B cell (primary cell): ENCODE results near the gene CACYBP. TPM values are rescaled to one million over a fixed set of nuclear protein-coding genes. Genes with fewer than 3 reads are reported as not detected.

ENCODE experiments used
- ATAC-seq: fragments of 200-7000 bp; cut with Tn5 transposase; one replicate; pipeline ENCODE4 v1.10.0; 2021; ENCODE audit warnings: low read depth, mild to moderate bottlenecking, moderate number of reproducible peaks, moderate library complexity
- CTCF ChIA-PET: fragments of 350-600 bp; sonication (Branson Sonifier 250); formaldehyde crosslinking; loops from one replicate; lab custom pipeline; 2021; ENCODE audit warnings: antibody characterized with exemption, inconsistent platforms; lab: Charles Lee
- POLR2A ChIA-PET: fragments of 350-600 bp; sonication (Branson Sonifier 250); formaldehyde crosslinking; loops from one replicate; lab custom pipeline; 2021; ENCODE audit warnings: antibody characterized with exemption; lab: Charles Lee
- DNase-seq: peaks from one replicate; pipeline ENCODE4 v3.0.0; 2013
- H2AFZ ChIP-seq: 2 replicates; pipeline ENCODE4 v1.6.1; 2012; ENCODE audit warnings: mild to moderate bottlenecking, low read depth, low read length; ENCODE audit not compliant: insufficient read depth, poor library complexity, severe bottlenecking
- H3K27ac ChIP-seq, 2 donors: 1 replicate in 1 of 2; 2 replicates in 1 of 2; pipeline ENCODE4 v1.5.1; 2012 to 2013; ENCODE audit warnings: low read length in 2 of 2, mild to moderate bottlenecking in 2 of 2, moderate library complexity in 1 of 2
- H3K27me3 ChIP-seq, 4 experiments: fragments of 200-600 bp in 1 of 4; sonication (generic) in 1 of 4; replicated peaks in 1 of 4; 1 replicate in 2 of 4; 2 replicates in 2 of 4; pipeline versions ENCODE4 v1.6.1 to v1.7.0; 2013 to 2016; ENCODE audit warnings: low read length in 3 of 4, mild to moderate bottlenecking in 2 of 4, mixed read lengths in 1 of 4, moderate library complexity in 1 of 4; ENCODE audit not compliant: insufficient read depth in 4 of 4, control insufficient read depth in 3 of 4; ENCODE audit errors: control extremely low read depth in 1 of 4
- H3K36me3 ChIP-seq, 2 experiments: replicated peaks in 1 of 2; 1 replicate in 1 of 2; 2 replicates in 1 of 2; pipeline versions ENCODE4 v1.6.1 to v1.7.1; 2013; ENCODE audit warnings: low read length in 1 of 2; ENCODE audit not compliant: insufficient read depth in 2 of 2, control insufficient read depth in 1 of 2; ENCODE audit errors: control extremely low read depth in 1 of 2, extremely low read depth in 1 of 2
- H3K4me1 ChIP-seq, 2 donors: fragments of 200-600 bp in 1 of 2; sonication (generic) in 1 of 2; 1 replicate in 1 of 2; 2 replicates in 1 of 2; pipeline versions ENCODE4 v1.5.1 to v1.6.1; 2013 to 2017; ENCODE audit warnings: low read length in 2 of 2; ENCODE audit not compliant: control insufficient read depth in 2 of 2, insufficient read depth in 2 of 2
- H3K4me2 ChIP-seq: replicated peaks from 2 replicates; pipeline ENCODE3; 2012; ENCODE audit warnings: mild to moderate bottlenecking, low read depth, low read length; ENCODE audit not compliant: poor library complexity, severe bottlenecking
- H3K4me3 ChIP-seq, 5 experiments: fragments of 200-600 bp in 1 of 5; sonication (generic) in 1 of 5; 1 replicate in 3 of 5; 2 replicates in 2 of 5; pipeline versions ENCODE4 v1.5.1 to v1.7.0; 2011 to 2016; ENCODE audit warnings: low read length in 4 of 5, mild to moderate bottlenecking in 4 of 5, low read depth in 2 of 5, control low read depth in 1 of 5, moderate library complexity in 1 of 5; ENCODE audit not compliant: insufficient read depth in 1 of 5; ENCODE audit errors: control extremely low read depth in 1 of 5, extremely low read depth in 1 of 5
- H3K79me2 ChIP-seq: fragments of 200-600 bp; sonication (generic); one replicate; pipeline ENCODE4 v1.6.0; 2016; ENCODE audit warnings: low read length; ENCODE audit not compliant: control insufficient read depth, insufficient read depth
- H3K9ac ChIP-seq: fragments of 200-600 bp; sonication (generic); 2 replicates; pipeline ENCODE4 v1.6.1; 2017; ENCODE audit warnings: mild to moderate bottlenecking, low read length, moderate library complexity
- H3K9me3 ChIP-seq, 3 donors: one replicate each; pipeline versions ENCODE4 v1.6.1 to v1.7.1; 2013; ENCODE audit warnings: low read length in 2 of 3; ENCODE audit not compliant: control insufficient read depth in 2 of 3, insufficient read depth in 1 of 3; ENCODE audit errors: control extremely low read depth in 1 of 3
- H4K20me1 ChIP-seq: 2 replicates; pipeline ENCODE4 v1.6.0; 2012; ENCODE audit warnings: mild to moderate bottlenecking, low read length; ENCODE audit not compliant: insufficient read depth, control insufficient read depth, poor library complexity, severe bottlenecking
- H3K27ac Mint-ChIP-seq: one replicate; pipeline ENCODE4 v1.8.0; 2021; ENCODE audit warnings: mixed read lengths
- H3K27me3 Mint-ChIP-seq: one replicate; pipeline ENCODE4 v1.8.0; 2021; ENCODE audit warnings: mixed read lengths
- H3K4me1 Mint-ChIP-seq: one replicate; pipeline ENCODE4 v1.8.0; 2021; ENCODE audit warnings: mixed read lengths
- H3K4me3 Mint-ChIP-seq: one replicate; pipeline ENCODE4 v1.8.0; 2021; ENCODE audit warnings: mixed read lengths
- H3K9me3 Mint-ChIP-seq: one replicate; pipeline ENCODE4 v1.8.0; 2022; ENCODE audit warnings: mixed read lengths; ENCODE audit not compliant: insufficient read depth
- CTCF ChIP-seq: fragments of 200-600 bp; IDR thresholded peaks from one replicate; pipeline ENCODE4 v1.8.0; 2022; ENCODE audit warnings: antibody characterized with exemption, mild to moderate bottlenecking
- EZH2 ChIP-seq: IDR thresholded peaks from 2 replicates; pipeline ENCODE4 v1.6.1; 2012; ENCODE audit warnings: borderline replicate concordance, low read depth, mild to moderate bottlenecking, moderate library complexity, low read length; ENCODE audit not compliant: insufficient read depth, poor library complexity, severe bottlenecking
- WGBS: methylation state at CpG from one replicate; pipeline ENCODE4 v1.1.5; 2013; ENCODE audit warnings: missing lambda C conversion rate; ENCODE audit not compliant: insufficient coverage; 5-methylcytosine and 5-hydroxymethylcytosine counted together
- intact Hi-C: fragments of 100-400 bp; cut with micrococcal nuclease; formaldehyde crosslinking; loops from one replicate; pipeline ENCODE4 v1.10.0; 2022
- polyA plus RNA-seq: library from polyadenylated mRNA; depleted of rRNA; stranded (reverse); fragments of >200 nt; gene quantifications from 2 replicates; pipeline ENCODE4 v1.2.3, GENCODE V29; 2012
- total RNA-seq, 2 donors: library from RNA; stranded (reverse); fragments of 120-200 nt in 1 of 2; gene quantifications; 1 replicate in 1 of 2; 2 replicates in 1 of 2; pipeline versions ENCODE4 v1.2.3 to v1.2.4, GENCODE V29; 2013 to 2022

The CACYBP gene
- total and polyA plus RNA-seq, 2 donors (not counting 1 experiment from before 2014, with no cell fraction given), result 16.2 to 71.1 TPM

GRCh38 chr1:174996476-174996875 lies 3.3 kb upstream of the CACYBP start:
- POLR2A ChIA-PET, result no interaction called here
- H3K4me3 Mint-ChIP-seq, result no peak overlapping the region
- no CpG with 5 or more reads among the region's 1 CpG for WGBS

More at GRCh38 chr1:174996476-174996875, 3.3 kb upstream of the CACYBP start:
- peaks cover 15% of the 10 kb centered on the region for H3K79me2 ChIP-seq
- ATAC-seq, result no peak
- Mint-ChIP-seq H3K27me3 (no peaks in the 10 kb centered on the region), H3K4me1 (peaks cover 22% of the 10 kb centered on the region), H3K27ac (no peak overlapping the region), H3K9me3 (no peaks in the 10 kb centered on the region)
- no peaks in the 10 kb centered on the region for H3K9me3 ChIP-seq
- H3K4me3 ChIP-seq, result no peak overlapping the region
- TF ChIP-seq CTCF, result no peak
- no peak for TF ChIP-seq EZH2
- peaks cover 2% of the 10 kb centered on the region for H4K20me1 ChIP-seq
- no peak overlapping the region for H3K27ac ChIP-seq
- peaks cover 0 to 4% of the 10 kb centered on the region in 2 experiments for H3K36me3 ChIP-seq
- H2AFZ ChIP-seq, result no peak overlapping the region
- CTCF ChIA-PET, result interaction anchor here (1.4 kb wide), 3 partner anchors 11 to 220 kb away, joined by 3 to 5 read pairs (median 4); no protein-coding TSS in a partner anchor
- no peak overlapping the region for H3K4me2 ChIP-seq
- intact Hi-C loops, result loop anchor here (10.0 kb wide), 1 partner anchor 732 kb away; no protein-coding TSS in a partner anchor
- DNase-seq, result no peak
- H3K9ac ChIP-seq, result no peak overlapping the region
- peaks cover 18 to 23% of the 10 kb centered on the region in 2 donors for H3K4me1 ChIP-seq
- H3K27me3 ChIP-seq, result no peaks in the 10 kb centered on the region
